ENCODE measurements around the gene DNAI2.

The DNAI2 gene

DNA sequence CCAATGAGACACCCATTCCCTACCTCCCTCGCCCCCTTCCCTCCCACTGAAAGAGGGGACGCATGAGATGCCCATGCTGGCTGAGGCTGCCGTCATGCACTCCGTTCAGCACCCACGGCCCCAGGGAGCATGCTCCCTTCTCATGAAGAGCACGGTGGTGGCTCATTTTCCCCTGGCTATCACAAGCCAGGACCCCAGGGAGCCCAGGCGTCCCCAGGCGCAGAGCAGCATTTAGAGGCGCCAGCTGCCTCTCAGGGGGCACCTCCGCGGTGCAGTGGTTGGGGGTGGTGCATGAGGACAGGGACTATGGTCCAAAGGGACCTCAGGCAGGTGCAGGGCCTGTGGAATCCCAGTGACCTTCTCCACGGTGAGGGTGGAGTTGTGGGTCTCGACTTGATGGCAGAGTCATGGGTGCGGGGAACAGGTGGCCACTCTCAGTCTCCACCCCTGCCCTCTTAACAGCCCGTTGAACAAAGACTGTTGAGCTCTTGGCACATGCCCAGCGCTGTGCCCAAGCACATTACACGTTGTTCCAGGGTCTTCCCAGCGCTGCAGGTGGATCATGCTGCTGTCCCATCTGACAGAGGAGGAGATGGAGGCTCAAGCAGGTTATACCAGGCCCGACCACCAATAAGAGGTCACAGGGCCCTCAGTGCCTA lies 65.6 kb downstream of the DNAI2 start:
- DNase-seq (ENCODE audit: low read depth in 2 of 2) = no peak

DNA sequence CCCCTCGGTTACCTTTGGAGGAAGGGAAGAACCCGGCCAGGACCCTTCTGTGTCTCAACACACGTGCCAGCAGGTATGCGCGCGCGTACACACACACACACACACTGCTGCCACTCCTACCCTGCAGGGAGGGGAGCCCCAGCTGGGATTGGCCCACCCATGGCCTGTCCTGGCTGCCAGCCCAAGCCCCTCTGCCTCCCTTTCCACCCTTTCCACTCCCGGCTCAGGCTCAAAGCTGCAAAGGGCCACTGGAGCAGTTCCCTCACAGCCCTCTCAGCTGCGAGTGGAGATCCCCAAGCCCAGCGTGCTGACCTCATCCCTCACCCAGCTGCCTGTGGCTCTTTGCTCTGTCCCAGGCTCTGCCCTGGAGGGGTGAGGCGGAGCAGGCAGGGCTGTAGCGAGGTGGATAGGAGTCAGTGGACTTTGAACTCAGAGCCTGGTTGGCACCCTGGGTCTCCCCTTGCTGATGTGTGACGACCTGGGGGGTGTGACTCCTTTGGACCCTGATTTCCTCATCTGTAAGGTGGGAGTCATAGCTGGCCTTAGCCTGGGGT lies 66.5 kb downstream of the DNAI2 start:
- DNase-seq (ENCODE audit: low read depth in 2 of 2) = no peak

DNA sequence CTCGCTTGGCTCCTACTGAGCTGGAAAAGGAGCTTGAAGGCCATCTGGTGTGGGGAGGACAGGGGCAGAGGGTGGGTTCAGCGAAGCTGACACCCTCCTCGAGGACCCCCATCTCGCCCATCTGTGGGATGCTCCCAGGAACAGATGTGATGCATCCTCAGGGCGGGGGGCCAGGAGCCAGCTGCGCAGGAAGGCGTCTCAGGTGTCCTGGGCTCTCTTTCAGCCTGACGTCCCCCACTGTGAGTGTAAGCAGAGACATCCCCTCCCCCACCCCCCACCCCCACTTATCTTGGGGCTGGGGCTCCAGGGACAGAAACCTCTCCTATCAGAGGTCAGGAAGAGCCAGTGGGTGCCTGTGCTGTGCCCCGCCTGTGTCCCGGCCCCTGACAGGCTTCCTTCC lies 68.2 kb downstream of the DNAI2 start:
- no peak for DNase-seq (ENCODE audit: low read depth in 2 of 2)

DNA sequence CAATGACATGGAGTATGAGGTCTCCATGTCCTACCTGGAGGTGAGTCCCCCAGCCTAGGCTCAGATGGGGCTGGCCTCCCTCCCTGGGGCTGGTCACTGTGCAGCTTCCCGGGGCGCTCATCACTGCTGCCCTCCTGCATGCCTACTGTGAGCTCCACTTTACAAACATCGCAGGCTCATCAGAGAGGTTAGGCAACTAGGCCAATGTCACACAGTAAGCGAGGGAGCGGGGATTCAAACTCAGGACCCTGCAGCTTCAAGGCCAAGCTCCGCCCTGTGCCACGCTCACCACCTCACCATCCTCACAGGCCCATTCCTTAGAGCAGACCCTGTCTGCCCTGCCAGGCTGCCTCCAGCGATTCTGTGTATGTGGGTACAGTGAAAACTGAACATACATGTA lies 69.1 kb downstream of the DNAI2 start:
- DNase-seq (ENCODE audit: low read depth in 2 of 2) = no peak

DNA sequence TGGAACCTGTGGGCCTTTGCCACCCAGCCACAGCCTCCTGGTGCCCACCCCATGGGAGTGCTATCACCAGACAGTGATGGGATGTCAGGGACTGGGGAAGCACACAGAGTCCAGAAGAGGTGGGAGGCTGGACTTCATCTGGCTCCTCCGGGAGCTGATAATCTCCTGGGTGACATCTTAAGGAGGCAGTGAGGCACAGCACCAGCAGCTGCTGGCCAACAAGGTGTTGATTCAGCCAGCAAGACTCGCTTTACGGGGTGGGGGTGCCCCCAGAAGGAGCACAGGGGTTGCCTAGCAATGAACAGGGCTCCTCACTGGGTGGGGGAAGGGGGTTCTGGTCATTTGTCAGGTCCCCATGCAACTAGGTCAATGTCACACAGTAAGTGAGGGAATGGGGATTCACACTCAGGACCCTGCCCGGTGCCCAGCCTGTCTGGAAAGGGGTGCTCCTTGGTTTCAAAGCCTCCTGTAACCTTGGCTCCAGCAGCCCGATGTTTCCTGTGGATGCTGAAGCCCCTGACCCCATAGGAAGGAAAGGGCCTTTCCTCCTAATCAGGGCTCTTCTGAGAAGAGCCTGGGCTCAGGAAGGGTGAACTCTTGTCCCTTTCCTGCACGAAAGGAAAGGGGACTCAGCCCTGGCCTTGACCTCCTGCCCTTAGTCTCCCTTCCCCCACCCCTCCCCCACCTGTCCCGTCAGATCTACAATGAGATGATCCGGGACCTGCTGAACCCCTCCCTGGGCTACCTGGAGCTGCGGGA lies 69.7 kb downstream of the DNAI2 start:
- no peak for DNase-seq (ENCODE audit: low read depth in 2 of 2)

DNA sequence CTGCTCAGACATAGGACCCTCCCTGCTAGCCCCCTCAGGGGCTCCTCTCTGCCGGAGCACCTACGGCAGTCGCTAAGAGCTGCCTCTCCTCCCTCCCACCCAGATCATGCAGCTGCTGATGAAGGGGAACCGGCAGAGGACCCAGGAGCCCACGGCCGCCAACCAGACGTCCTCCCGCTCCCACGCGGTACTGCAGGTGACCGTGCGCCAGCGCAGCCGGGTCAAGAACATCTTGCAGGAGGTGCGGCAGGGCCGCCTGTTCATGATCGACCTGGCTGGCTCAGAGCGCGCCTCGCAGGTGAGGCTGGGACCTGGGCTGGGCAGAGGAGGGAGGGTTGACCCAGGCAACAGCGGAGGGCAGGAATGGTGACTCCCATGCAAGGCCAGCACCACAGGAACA lies 70.6 kb downstream of the DNAI2 start:
- DNase-seq (ENCODE audit: low read depth in 2 of 2) = no peak

DNA sequence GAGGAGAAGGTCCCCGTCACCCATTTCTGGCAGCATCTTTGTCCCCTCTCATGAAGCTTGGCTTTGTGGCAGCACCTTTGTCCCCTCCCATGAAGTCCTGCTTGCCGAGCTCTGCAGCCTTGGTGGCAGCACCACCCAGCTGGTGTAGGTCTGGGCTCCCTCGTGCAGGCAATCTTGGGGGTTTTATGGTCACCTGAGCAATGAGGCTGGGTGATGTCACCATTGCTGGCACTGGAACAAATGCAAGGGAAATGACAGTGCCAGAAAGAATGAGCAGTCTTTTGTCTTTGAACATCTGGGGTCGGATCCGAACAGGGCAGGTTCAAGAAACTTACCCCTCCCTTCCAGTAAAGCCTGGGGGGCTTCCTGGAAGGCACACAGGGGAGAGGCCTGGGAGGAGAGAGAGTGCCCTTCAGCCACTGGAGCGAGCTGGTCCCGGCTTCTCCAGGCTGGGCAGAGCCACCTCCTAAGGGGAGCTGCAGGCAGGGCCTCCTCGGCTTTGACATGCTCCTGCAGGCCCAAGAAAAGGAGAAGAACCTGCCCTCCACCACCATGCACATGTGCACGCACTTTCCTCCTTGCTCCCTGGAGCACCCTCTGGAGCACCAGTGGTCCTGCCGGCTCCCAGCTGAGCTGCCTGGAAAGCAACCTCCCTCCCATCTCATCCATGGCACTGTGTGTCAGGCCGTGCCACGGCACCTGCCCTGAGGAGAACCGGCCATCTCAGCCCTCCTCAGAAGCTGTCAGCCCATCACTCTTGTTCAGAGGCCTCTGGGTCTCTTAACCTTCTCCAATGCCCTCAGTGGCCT lies 71.6 kb downstream of the DNAI2 start:
- no peak for DNase-seq (ENCODE audit: low read depth in 2 of 2)

DNA sequence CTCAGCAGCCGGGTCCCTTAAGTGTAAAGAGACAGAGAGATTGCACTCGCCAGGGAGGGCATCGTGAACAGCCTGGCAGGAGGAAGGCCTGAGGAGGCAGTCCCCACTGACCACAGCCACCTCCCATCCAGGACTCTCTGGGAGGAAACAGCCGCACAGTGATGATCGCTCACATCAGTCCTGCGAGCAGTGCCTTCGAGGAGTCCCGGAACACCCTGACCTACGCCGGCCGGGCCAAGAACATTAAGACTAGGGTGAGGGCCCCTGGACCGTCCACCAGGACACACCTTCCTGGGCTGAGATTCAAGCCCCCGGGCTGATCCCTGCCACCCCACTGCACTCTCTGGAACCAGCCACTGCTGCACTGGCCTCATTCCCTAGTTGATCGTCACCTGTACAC lies 73.6 kb downstream of the DNAI2 start:
- no peak for DNase-seq (ENCODE audit: low read depth in 2 of 2)

DNA sequence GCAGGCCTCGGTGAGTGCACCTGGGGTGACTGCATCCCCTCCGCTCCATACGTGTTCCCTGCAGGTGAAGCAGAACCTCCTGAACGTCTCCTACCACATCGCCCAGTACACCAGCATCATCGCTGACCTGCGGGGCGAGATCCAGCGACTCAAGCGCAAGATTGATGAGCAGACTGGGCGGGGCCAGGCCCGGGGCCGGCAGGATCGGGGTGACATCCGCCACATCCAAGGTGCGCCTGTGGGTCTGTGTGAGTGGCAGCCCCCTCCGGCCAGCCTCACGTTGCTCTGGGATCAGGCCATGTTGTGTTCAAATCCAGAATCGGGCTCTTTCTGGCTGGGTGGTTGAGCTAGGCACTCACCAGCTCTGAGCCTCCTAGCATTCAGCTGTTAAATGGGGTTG lies 75.1 kb downstream of the DNAI2 start:
- DNase-seq (ENCODE audit: low read depth in 2 of 2) = no peak

DNA sequence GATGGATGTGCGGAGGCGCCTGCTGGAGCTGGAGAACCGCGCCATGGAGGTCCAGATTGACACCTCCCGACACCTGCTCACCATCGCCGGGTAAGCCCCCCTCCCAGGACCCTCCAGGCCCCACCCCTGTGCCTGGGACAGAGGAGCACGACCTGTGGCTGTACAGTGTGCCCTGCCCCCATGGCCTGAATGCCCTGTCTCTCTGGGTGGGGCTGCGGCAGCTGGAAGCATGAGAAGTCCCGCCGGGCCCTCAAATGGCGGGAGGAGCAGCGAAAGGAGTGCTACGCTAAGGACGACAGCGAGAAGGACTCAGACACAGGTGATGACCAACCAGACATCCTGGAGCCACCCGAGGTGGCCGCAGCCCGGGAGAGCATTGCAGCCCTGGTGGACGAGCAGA lies 76.5 kb downstream of the DNAI2 start:
- no peak for DNase-seq (ENCODE audit: low read depth in 2 of 2)

DNA sequence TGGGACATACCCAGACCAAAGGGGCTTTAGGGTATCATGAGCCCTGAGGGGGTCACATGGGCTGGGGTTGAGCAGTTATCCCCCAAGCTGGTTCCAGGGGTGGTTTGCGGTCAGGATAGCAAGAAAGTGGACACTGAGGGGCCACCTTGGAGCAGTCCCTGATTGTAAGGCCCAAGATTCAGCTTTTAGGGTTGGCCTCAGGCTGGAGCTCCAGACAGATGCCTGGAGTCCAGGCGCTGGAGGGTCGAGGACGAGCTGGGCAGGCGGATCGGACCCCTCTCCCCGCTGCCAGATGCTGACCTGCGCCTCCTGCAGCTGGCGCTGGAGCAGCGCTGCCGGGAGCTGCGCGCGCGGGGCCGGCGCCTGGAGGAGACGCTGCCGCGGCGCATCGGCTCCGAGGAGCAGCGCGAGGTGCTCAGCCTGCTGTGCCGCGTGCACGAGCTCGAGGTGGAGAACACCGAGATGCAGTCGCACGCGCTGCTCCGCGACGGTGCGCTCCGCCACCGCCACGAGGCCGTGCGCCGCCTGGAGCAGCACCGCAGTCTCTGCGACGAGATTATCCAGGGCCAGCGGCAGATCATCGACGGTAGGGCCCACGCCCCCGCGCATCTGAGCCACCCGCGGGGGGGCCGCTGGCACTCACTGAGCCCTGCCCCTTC lies 77.6 kb downstream of the DNAI2 start:
- no peak for DNase-seq (ENCODE audit: low read depth in 2 of 2)

DNA sequence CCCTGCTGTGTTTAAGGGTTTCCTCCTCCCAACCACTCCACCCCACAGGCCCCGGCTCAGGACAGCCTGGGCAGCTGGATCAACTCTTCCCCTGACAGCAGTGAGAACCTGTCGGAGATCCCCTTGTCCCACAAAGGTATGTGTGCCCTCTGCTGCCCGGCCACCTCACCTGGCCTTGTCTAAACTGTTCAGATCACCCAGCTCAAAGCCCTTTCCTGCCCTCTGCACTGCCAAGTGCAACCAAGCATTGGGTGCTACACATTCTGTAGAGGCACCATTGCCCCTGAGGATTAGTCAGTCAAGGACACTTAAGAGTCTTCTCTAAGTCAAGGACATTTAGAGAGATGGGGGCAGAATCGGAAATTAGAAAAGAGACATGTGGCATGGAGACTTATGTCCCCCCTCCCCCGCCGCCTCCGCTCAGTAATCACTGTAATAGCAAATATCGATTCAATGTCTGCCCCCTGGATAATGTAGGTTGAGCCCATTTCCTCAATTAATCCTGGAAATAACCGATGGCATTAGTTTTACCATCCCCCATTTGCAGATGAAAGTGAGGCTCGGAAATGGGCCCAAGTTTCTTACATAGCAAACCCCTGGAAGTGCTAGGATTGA lies 79.5 kb downstream of the DNAI2 start:
- no peak for DNase-seq (ENCODE audit: low read depth in 2 of 2)

DNA sequence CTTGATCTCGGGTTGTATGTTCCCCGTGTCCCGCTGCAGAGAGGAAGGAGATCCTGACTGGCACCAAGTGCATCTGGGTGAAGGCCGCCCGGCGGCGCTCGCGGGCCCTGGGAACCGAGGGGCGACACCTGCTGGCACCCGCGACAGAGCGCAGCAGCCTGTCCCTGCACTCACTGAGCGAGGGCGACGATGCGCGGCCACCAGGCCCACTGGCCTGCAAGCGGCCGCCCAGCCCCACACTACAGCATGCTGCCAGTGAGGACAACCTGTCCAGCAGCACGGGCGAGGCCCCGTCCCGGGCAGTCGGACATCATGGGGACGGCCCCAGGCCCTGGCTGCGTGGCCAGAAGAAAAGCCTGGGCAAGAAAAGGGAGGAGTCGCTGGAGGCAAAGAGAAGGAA lies 80.1 kb downstream of the DNAI2 start:
- peak in 1 of 2 donors; percentile 22 for DNase-seq (ENCODE audit: low read depth in 2 of 2)

DNA sequence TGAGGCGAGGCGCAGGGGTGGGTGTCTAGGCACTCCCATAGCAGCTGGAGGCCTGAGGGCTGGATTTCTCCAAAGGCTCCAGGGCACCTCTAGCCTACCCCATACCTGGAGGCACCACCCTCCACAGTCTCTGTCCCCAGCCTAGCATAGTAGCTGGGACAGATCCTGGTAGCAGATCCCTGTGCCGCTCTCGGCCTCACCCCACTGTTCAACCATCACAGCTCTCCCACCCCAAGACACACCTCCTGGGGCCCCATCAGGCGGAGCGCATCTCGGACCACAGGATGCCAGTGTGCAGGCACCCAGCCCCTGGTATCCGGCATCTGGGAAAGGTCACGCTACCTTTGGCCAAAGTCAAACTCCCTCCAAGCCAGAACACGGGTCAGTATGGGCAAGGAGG lies 80.5 kb downstream of the DNAI2 start:
- DNase-seq (ENCODE audit: low read depth in 2 of 2) = no peak

DNA sequence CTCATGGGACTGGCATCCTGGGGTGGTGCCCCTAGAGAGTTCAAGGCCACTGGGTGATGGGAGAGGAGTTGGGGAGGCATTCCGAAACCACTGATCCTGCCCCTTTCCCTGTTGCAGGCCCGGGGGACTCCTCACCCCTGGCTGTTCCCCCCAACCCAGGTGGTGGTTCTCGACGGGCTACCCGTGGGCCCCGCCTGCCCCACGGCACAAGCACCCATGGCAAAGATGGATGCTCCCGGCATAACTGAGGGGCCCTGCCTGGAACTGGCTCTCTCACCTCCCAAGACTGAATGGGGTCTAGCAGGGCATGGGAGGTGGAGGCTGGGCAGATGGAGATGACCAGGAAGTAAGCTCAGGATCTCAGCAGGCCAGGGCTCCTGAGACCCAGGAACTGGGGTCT lies 81.0 kb downstream of the DNAI2 start:
- no peak for DNase-seq (ENCODE audit: low read depth in 2 of 2)

DNA sequence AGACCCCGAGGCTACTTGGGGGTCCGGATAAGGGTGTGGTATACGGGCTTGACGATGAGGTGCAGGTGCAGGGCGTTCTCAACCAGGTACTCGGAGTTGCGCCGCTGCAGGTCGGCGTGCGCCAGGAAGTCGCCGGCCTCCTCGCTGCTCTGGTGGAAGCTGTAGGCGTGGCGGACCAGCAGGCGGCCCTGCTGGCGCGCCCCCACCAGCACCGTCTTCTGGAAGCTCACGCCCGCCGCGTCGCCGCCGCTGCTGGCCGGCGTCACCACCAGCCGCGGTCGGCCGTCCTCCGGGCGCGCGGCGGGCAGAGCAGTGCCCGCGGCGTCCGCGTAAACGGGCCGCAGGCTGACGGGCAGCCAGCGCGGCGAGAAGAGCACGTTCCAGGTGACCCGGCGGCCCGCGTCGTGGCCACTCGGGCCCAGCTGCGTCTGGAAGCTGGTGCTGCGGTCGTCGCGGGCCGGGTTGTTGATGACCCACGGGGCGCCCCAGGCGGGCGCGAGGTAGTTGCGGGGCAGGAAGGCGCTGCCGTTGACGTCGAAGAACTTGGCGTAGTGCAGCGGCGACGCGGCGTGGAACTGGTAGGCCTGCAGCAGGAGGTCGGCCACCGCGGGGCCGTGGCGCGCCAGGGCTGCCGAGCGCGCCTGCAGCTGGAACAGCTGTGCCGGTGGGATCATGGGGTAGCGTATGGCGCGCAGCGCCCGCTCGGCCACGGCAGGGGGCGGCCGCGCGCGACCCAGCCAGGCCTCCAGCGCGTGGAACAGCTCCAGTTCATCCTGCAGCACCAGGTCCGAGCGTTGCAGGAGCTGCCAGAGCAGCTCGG lies 82.8 kb downstream of the DNAI2 start:
- no peak for DNase-seq (ENCODE audit: low read depth in 2 of 2)

DNA sequence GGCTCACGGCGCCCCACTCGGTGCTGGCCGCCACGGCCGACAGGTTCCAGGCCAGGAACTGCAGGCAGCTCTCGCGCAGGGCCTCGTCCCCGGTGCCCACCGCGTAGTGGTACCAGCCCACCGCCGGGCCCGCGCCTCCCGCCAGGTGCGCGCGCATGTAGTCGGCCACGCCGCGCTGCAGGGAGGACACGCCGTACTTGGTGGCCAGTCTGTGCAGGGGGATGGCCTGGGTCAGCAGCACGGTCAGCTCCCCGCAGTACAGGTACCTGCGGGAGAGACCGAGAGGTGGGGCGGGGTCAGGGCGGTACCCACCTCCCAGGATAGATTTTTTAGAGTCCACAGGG lies 83.4 kb downstream of the DNAI2 start:
- no peak for DNase-seq (ENCODE audit: low read depth in 2 of 2)

DNA sequence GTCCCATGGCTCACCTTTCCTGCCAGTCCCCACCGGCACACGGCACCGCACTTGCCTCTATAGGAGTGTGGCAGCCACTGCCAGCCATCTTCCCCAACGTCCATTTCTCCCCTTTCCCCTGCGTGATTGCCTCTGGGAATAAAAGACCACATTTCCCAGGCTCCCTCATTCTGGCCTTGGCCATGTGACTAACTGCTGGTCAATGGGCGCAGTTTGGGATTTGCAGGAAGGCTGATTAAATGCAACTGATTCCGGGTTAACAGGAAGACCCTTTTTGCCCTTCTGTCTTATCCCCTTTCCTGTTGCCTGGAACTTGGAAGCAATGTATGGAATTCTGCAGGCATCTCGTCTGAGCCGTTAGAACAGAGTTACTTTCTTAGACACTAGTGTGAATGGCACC lies 84.7 kb downstream of the DNAI2 start:
- no peak for DNase-seq (ENCODE audit: low read depth in 2 of 2)

DNA sequence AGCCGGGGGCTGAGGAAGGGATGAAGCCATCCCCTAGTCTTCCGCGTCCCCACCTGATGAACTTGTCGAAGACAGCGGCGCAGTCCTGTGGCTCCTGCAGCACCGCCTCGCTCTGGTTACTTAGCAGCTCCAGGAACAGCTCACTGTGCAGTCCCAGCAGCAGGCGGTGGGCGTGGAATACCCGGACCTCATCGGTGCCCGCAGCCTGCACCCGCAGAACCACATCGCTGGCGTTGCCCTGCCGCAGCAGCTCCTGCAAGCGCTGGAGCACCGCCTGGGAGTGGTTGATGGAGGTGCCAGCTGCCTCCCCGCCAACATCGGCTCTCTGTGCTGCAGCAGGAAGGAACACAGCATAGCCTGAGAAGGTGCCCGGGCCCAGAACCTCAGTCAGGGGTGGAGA lies 85.9 kb downstream of the DNAI2 start:
- DNase-seq (ENCODE audit: low read depth in 2 of 2) = no peak

DNA sequence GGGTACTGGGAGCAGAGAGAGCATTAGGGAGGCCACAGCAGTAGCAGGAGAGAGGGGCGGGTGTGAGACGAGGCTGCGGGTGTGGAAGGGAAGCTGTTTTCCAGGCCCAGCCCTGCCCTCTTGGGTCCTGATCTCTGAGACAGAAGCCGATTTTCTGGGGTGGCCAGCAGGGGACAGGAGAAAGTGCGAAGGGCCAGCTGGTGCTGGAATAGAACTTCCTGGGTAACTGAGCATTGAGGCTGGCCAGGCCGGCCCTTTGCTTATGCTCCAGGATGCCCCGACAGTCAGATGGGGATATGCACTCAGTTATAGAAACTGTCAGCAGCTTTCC lies 86.8 kb downstream of the DNAI2 start:
- DNase-seq (ENCODE audit: low read depth in 2 of 2) = no peak
